GM12878 (cell line): ENCODE results near the gene CD72. TPM values are rescaled to one million over a fixed set of nuclear protein-coding genes. Genes with fewer than 3 reads are reported as not detected.

Experiments used
- ATAC-seq: fragments of 200-7000 bp; cut with Tn5 transposase; 3 replicates; pipeline ENCODE4 v1.9.1; 2020; ENCODE audit warnings: mild to moderate bottlenecking, moderate library complexity
- BruUV-seq: library from RNA; stranded (reverse); fragments of 400-500 nt; replicated peaks from 2 replicates; lab custom pipeline; 2021; lab: Mats Ljungman, UMichigan
- CTCF ChIA-PET: fragments of 300-600 bp; sonication (Branson Sonifier 250); formaldehyde crosslinking; extraction: SDS; loops from one replicate; lab custom pipeline; 2021; ENCODE audit warnings: inconsistent platforms; lab: Yijun Ruan, JAX
- POLR2A ChIA-PET: fragments of 350-600 bp; formaldehyde crosslinking; extraction: SDS; loops from one replicate; lab custom pipeline; 2021; ENCODE audit warnings: inconsistent platforms; lab: Charles Lee
- RAD21 ChIA-PET: fragments of 300-600 bp; sonication (Branson Sonifier 250); formaldehyde crosslinking; loops from one replicate; lab custom pipeline; 2023; ENCODE audit warnings: antibody characterized with exemption; ENCODE audit not compliant: unreplicated experiment; lab: Charles Lee
- SMC1A ChIA-PET: fragments of 300-600 bp; sonication (Branson Sonifier 250); formaldehyde crosslinking; loops from one replicate; lab custom pipeline; 2023; ENCODE audit not compliant: unreplicated experiment, uncharacterized antibody; lab: Charles Lee
- DNase-seq: peaks from one replicate; pipeline ENCODE4 v3.0.0-alpha.2; 2011; ENCODE audit warnings: low read depth, low spot score
- FAIRE-seq: peaks from 3 replicates; lab custom pipeline; 2011; peaks lifted over from hg19 to GRCh38; lab: Jason Lieb, UNC
- H2AFZ ChIP-seq: 2 replicates; pipeline ENCODE4 v1.6.0; 2011; ENCODE audit warnings: low read depth, low read length, control low read depth; ENCODE audit not compliant: control insufficient read depth
- H3K27ac ChIP-seq: 2 replicates; pipeline ENCODE4 v1.5.1; 2011; ENCODE audit warnings: control low read depth; ENCODE audit not compliant: control insufficient read depth, insufficient read depth
- H3K27me3 ChIP-seq, 2 experiments: replicated peaks in 1 of 2; 2 replicates each; pipeline versions ENCODE4 v1.6.0 to v1.6.1; 2011; ENCODE audit warnings: low read length in 1 of 2; ENCODE audit not compliant: control insufficient read depth in 2 of 2, insufficient read depth in 2 of 2
- H3K36me3 ChIP-seq, 2 experiments: 2 replicates each; pipeline ENCODE4 v1.5.1; 2011; ENCODE audit warnings: low read length in 1 of 2; ENCODE audit not compliant: control insufficient read depth in 2 of 2, insufficient read depth in 2 of 2
- H3K4me1 ChIP-seq: 2 replicates; pipeline ENCODE4 v1.6.1; 2011; ENCODE audit warnings: mild to moderate bottlenecking, low read length, moderate library complexity, mixed read lengths; ENCODE audit not compliant: control insufficient read depth, insufficient read depth
- H3K4me2 ChIP-seq: 2 replicates; pipeline ENCODE4 v1.6.0; 2011; ENCODE audit warnings: control low read depth; ENCODE audit not compliant: control insufficient read depth, insufficient read depth
- H3K4me3 ChIP-seq: fragments of 200-600 bp; sonication (generic); 2 replicates; pipeline ENCODE4 v1.5.1; 2016
- H3K79me2 ChIP-seq: 2 replicates; pipeline ENCODE4 v1.6.0; 2011; ENCODE audit warnings: low read length; ENCODE audit not compliant: control insufficient read depth, insufficient read depth
- H3K9ac ChIP-seq: 2 replicates; pipeline ENCODE4 v1.8.0; 2011; ENCODE audit warnings: low read length, control low read depth, mixed read lengths; ENCODE audit not compliant: control insufficient read depth, insufficient read depth
- H3K9me3 ChIP-seq: replicated peaks from 3 replicates; pipeline ENCODE4 v1.5.1; 2011; ENCODE audit warnings: mild to moderate bottlenecking, low read length; ENCODE audit not compliant: control insufficient read depth, insufficient read depth
- H4K20me1 ChIP-seq: 2 replicates; pipeline ENCODE4 v1.6.0; 2011; ENCODE audit not compliant: control insufficient read depth, insufficient read depth
- BHLHE40 ChIP-seq, 2 experiments: fragments of 450-650 bp in 1 of 2; IDR thresholded peaks; 2 replicates each; pipeline ENCODE4 v1.6.1; 2011 to 2017; ENCODE audit warnings: low read depth in 2 of 2, borderline replicate concordance in 1 of 2, improper control_type of control experiment in 1 of 2, low read length in 1 of 2, mild to moderate bottlenecking in 1 of 2
- MTA2 ChIP-seq: fragments of 450-650 bp; IDR thresholded peaks from 2 replicates; pipeline ENCODE4 v1.6.1; 2016; ENCODE audit warnings: low read depth, mild to moderate bottlenecking, moderate library complexity
- SUZ12 ChIP-seq: fragments of 200-600 bp; sonication (generic); IDR thresholded peaks from one replicate; pipeline ENCODE4 v1.6.1; 2018; ENCODE audit warnings: antibody characterized with exemption, mild to moderate bottlenecking; ENCODE audit not compliant: unreplicated experiment
- TBL1XR1 ChIP-seq: IDR thresholded peaks from 2 replicates; pipeline ENCODE4 v1.6.1; 2012; ENCODE audit warnings: low read depth, low read length, improper control_type of control experiment
- ZNF217 ChIP-seq: fragments of 450-650 bp; IDR thresholded peaks from 2 replicates; pipeline ENCODE4 v1.6.1; 2017; ENCODE audit warnings: antibody characterized with exemption, mild to moderate bottlenecking
- WGBS: methylation state at CpG from one replicate; pipeline ENCODE4 v1.1.6; 2016; ENCODE audit warnings: low lambda C conversion rate; ENCODE audit not compliant: insufficient replicate concordance, insufficient coverage; ENCODE audit errors: missing lambda C conversion rate; 5-methylcytosine and 5-hydroxymethylcytosine counted together
- in situ Hi-C: fragments of 300-500 bp; cut with MboI; formaldehyde crosslinking; loops from 9 replicates; pipeline ENCODE4 v1.14.3; 2018; ENCODE audit warnings: mixed read lengths
- intact Hi-C: fragments of 100-400 bp; cut with micrococcal nuclease; formaldehyde crosslinking; loops from one replicate; pipeline ENCODE4 v1.14.2; 2022; ENCODE audit not compliant: unreplicated experiment
- polyA plus RNA-seq, 11 experiments: library from polyadenylated mRNA; depleted of rRNA in 4 of 11; unstranded in 6 of 11; stranded (reverse) in 5 of 11; fragments of >200 nt; fragmentation: Nextera tagmentation in 4 of 11; fragmentation: Illumina TruSeq in 1 of 11; extraction: Ambion mirVana in 4 of 11; extraction: Trizol in 1 of 11; gene quantifications; 1 replicate in 1 of 11; 2 replicates in 10 of 11; pipeline versions ENCODE4 v1.2.1 to v1.2.3, GENCODE V29; 2011 to 2016; ENCODE audit warnings: inconsistent platforms in 2 of 11, missing spikeins in 2 of 11, low read depth in 1 of 11
- total RNA-seq, 4 experiments: library from RNA; depleted of rRNA in 3 of 4; stranded (reverse); fragments of >200 nt in 3 of 4; fragmentation: Illumina TruSeq in 1 of 4; extraction: Trizol in 1 of 4; gene quantifications; 2 replicates each; pipeline versions ENCODE4 v1.2.1 to v1.2.3, GENCODE V29; 2013 to 2021

CD72 gene
- total and polyA plus RNA-seq, 10 of the 15 experiments (the other 5 are each of a cell fraction or from before 2014, with no cell fraction given): 2.1 to 14.2 (median 4.4) TPM

- TF ChIP-seq ZNF217 (no peak; the same call in none of the 2 replicates), SUZ12 (no peak), TBL1XR1 (peak; percentile 78)
Measured at GRCh38 chr9:35657546-35658136, 39.4 kb upstream of the CD72 start, which contains the start of gene RMRP (continued).

GRCh38 chr9:35656831-35657545 is 38.8 kb upstream of the CD72 start:
- POLR2A ChIA-PET: interaction anchor here (0.7 to 10.9 kb wide), 11 partner anchors 7 to 157 kb away, joined by 3 to 163 read pairs (median 9); partner anchors contain the start of genes ARHGEF39, CD72, CREB3 and HINT2
- peaks cover 3 to 6% of the 10 kb centered on the region in 2 experiments; a peak in 3 of 4 replicates for H3K36me3 ChIP-seq
- intact Hi-C loops: loop anchor here (1.0 to 10.0 kb wide), 2 partner anchors 11 to 168 kb away; partner anchors contain the start of genes FAM221B and TMEM8B
- WGBS: 49% methylated on average over 25 of the region's 25 CpGs
- in situ Hi-C loops: no loop called here
- no peaks in the 10 kb centered on the region for H3K9me3 ChIP-seq
- no peak overlapping the region; the same call in 1 of the 2 replicates for H3K27ac ChIP-seq
- peaks cover 21% of the 10 kb centered on the region for H3K79me2 ChIP-seq
- H3K4me2 ChIP-seq: peak overlapping the region; percentile 67
- H3K27me3 ChIP-seq: no peaks in the 10 kb centered on the region
- no peak for FAIRE-seq
- no peak for ATAC-seq
- peak overlapping the region; percentile 6; the same call in 1 of the 2 replicates for H3K4me3 ChIP-seq
- TF ChIP-seq BHLHE40 (IDR thresholded peaks at IDR 0.05; ENCODE audit: borderline replicate concordance in 1 of 2, low read depth in 2 of 2, low read length in 1 of 2): peak in 1 of 2 experiments; percentile 35; a peak in 1 of 4 replicates
- TF ChIP-seq MTA2: no peak
- H3K9ac ChIP-seq: 0 out of 2 replicates have a peak overlapping the region, but pooled peaks have one; percentile 10
- BruUV-seq: no TSS peak
- DNase-seq: no peak
- SMC1A ChIA-PET: interaction anchor here (1.3 to 12.5 kb wide), 6 partner anchors 10 to 158 kb away, joined by 3 to 145 read pairs (median 10); partner anchors contain the start of genes CREB3, HINT2, SIT1 and TLN1
- H4K20me1 ChIP-seq: no peaks in the 10 kb centered on the region
- RAD21 ChIA-PET: interaction anchor here (0.6 to 5.2 kb wide), 14 partner anchors 9 to 99 kb away, joined by 3 to 60 read pairs (median 5); partner anchors contain the start of genes CREB3, TESK1 and TLN1
- H2AFZ ChIP-seq: peak overlapping the region; percentile 56
- H3K4me1 ChIP-seq: peaks cover 19% of the 10 kb centered on the region
- CTCF ChIA-PET: interaction anchor here (1.0 to 13.5 kb wide), 13 partner anchors 8 to 99 kb away, joined by 3 to 227 read pairs (median 9); partner anchors contain the start of genes ARHGEF39, CREB3, GBA2 and RGP1
